Keratinocyte (primary cell): ENCODE measurements around the gene DEDD2. TPM values are rescaled to one million over a fixed set of nuclear protein-coding genes. Genes with fewer than 3 reads are reported as not detected.

Experiments used
- DNase-seq: peaks from one replicate; pipeline ENCODE4 v3.0.0-alpha.2; 2011; ENCODE audit warnings: low read depth, missing footprints, low spot score
- FAIRE-seq: peaks from 2 replicates; lab custom pipeline; 2011; peaks lifted over from hg19 to GRCh38; lab: Jason Lieb, UNC
- H2AFZ ChIP-seq: 2 replicates; pipeline ENCODE4 v1.6.0; 2012; ENCODE audit warnings: low read length, control low read depth, inconsistent platforms; ENCODE audit not compliant: control insufficient read depth
- H3K27ac ChIP-seq: 2 replicates; pipeline ENCODE4 v1.5.1; 2011; ENCODE audit warnings: low read length; ENCODE audit not compliant: control insufficient read depth, insufficient read depth
- H3K27me3 ChIP-seq: 3 replicates; pipeline ENCODE4 v1.6.0; 2011; ENCODE audit warnings: low read length; ENCODE audit not compliant: control insufficient read depth, insufficient read depth; ENCODE audit errors: extremely low read depth
- H3K36me3 ChIP-seq, 2 experiments: 2 replicates in 1 of 2; 3 replicates in 1 of 2; pipeline ENCODE4 v1.5.1; 2011; ENCODE audit warnings: low read length in 2 of 2, mild to moderate bottlenecking in 1 of 2; ENCODE audit not compliant: control insufficient read depth in 2 of 2, insufficient read depth in 2 of 2; ENCODE audit errors: extremely low read depth in 1 of 2
- H3K4me1 ChIP-seq: 3 replicates; pipeline ENCODE4 v1.5.1; 2011; ENCODE audit warnings: low read length; ENCODE audit not compliant: control insufficient read depth, insufficient read depth; ENCODE audit errors: extremely low read depth
- H3K4me2 ChIP-seq: 3 replicates; pipeline ENCODE4 v1.6.0; 2011; ENCODE audit warnings: low read depth, low read length; ENCODE audit not compliant: control insufficient read depth, insufficient read depth; ENCODE audit errors: extremely low read depth
- H3K4me3 ChIP-seq, 3 experiments: fragments of 200-600 bp in 1 of 3; sonication (generic) in 1 of 3; 2 replicates in 2 of 3; 3 replicates in 1 of 3; pipeline ENCODE4 v1.5.1; 2011 to 2016; ENCODE audit warnings: low read length in 3 of 3, mild to moderate bottlenecking in 3 of 3, control low read depth in 2 of 3, inconsistent platforms in 1 of 3, low read depth in 1 of 3, mixed read lengths in 1 of 3, mixed run types in 1 of 3, moderate library complexity in 1 of 3; ENCODE audit not compliant: control insufficient read depth in 2 of 3, insufficient read depth in 2 of 3; ENCODE audit errors: extremely low read depth in 1 of 3
- H3K79me2 ChIP-seq: 2 replicates; pipeline ENCODE4 v1.6.0; 2012; ENCODE audit warnings: low read length; ENCODE audit not compliant: control insufficient read depth, insufficient read depth
- H3K9ac ChIP-seq: 3 replicates; pipeline ENCODE4 v1.6.0; 2011; ENCODE audit warnings: low read length; ENCODE audit not compliant: control insufficient read depth, insufficient read depth; ENCODE audit errors: extremely low read depth
- H3K9me1 ChIP-seq: 3 replicates; pipeline ENCODE4 v1.6.0; 2011; ENCODE audit warnings: low read length; ENCODE audit not compliant: control insufficient read depth, insufficient read depth; ENCODE audit errors: extremely low read depth
- H3K9me3 ChIP-seq: 2 replicates; pipeline ENCODE4 v1.5.1; 2012; ENCODE audit warnings: low read depth, low read length; ENCODE audit not compliant: control insufficient read depth
- H4K20me1 ChIP-seq: 3 replicates; pipeline ENCODE4 v1.6.0; 2011; ENCODE audit warnings: low read length; ENCODE audit not compliant: control insufficient read depth, insufficient read depth; ENCODE audit errors: extremely low read depth
- EZH2 ChIP-seq: IDR thresholded peaks from one replicate; pipeline ENCODE4 v1.6.1; 2012; ENCODE audit warnings: inconsistent platforms, mild to moderate bottlenecking, low read length, moderate library complexity
- dilution Hi-C: fragments of 300-500 bp; cut with MboI; formaldehyde crosslinking; loops from one replicate; pipeline ENCODE4 v1.7.0; 2020; ENCODE audit warnings: low sequenced_read_pairs; ENCODE audit not compliant: extremely low pct_ligation_motif_present
- polyA plus RNA-seq, 5 experiments: library from polyadenylated mRNA; depleted of rRNA in 3 of 5; stranded (reverse) in 3 of 5; stranded (forward) in 1 of 5; unstranded in 1 of 5; fragments of >200 nt; gene quantifications; 1 replicate in 1 of 5; 2 replicates in 3 of 5; 3 replicates in 1 of 5; pipeline versions ENCODE4 v1.2.1 to v1.2.3, GENCODE V29; 2011 to 2012; ENCODE audit warnings: missing spikeins in 2 of 5, low read depth in 1 of 5, low replicate concordance in 1 of 5
- TF ChIP-seq, protein P1 (sequence below), 3 experiments: IDR thresholded peaks in 1 of 3; conservative IDR thresholded peaks in 1 of 3; optimal IDR thresholded peaks in 1 of 3; 2 replicates in 2 of 3; 3 replicates in 1 of 3; pipeline versions ENCODE3 to v1.5.1; 2011; ENCODE audit warnings: low read length in 3 of 3, mild to moderate bottlenecking in 3 of 3, moderate library complexity in 2 of 3, control low read depth in 1 of 3, inconsistent platforms in 1 of 3; ENCODE audit not compliant: insufficient read depth in 2 of 3; ENCODE audit errors: extremely low read depth in 1 of 3

Gene DEDD2
- polyA plus RNA-seq, 1 donor (not counting 4 experiments of a cell fraction or from before 2014, with no cell fraction given), result 20.8 TPM

DNA sequence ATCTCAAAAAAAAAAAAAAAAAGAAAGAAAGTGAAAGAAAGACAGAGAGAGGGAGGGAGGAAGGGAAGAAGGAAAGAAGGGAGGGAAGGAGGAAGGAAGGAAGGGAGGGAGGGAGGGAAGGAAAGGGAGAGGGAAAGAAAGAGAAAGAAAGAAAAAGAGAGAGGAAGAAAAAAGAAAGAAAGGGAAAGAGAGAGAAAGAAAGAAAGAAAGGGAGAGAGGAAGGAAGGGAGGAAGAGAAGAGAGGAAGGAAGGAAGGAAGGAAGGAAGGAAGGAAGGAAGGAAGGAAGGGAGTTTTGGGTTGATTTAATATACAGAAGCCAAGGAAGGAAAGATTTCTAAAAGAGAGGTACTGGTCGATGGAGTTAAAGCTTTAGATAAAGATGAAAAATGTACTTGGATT, 28.8 kb downstream of the DEDD2 start:
- no peak for DNase-seq
- dilution Hi-C loops, result no loop called here
- H3K27ac ChIP-seq, result no peak overlapping the region
- no peak for TF ChIP-seq EZH2
- TF ChIP-seq, protein P1, sequence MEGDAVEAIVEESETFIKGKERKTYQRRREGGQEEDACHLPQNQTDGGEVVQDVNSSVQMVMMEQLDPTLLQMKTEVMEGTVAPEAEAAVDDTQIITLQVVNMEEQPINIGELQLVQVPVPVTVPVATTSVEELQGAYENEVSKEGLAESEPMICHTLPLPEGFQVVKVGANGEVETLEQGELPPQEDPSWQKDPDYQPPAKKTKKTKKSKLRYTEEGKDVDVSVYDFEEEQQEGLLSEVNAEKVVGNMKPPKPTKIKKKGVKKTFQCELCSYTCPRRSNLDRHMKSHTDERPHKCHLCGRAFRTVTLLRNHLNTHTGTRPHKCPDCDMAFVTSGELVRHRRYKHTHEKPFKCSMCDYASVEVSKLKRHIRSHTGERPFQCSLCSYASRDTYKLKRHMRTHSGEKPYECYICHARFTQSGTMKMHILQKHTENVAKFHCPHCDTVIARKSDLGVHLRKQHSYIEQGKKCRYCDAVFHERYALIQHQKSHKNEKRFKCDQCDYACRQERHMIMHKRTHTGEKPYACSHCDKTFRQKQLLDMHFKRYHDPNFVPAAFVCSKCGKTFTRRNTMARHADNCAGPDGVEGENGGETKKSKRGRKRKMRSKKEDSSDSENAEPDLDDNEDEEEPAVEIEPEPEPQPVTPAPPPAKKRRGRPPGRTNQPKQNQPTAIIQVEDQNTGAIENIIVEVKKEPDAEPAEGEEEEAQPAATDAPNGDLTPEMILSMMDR (optimal IDR thresholded peaks at IDR 0.05 in 1 of 3, IDR thresholded peaks at IDR 0.05 in 1 of 3, conservative IDR thresholded peaks at IDR 0.05 in 1 of 3; ENCODE audit: extremely low read depth in 1 of 3, insufficient read depth in 2 of 3, low read length in 3 of 3), result no peak
- no peaks in the 10 kb centered on the region for H3K27me3 ChIP-seq
- no peak overlapping the region for H3K9ac ChIP-seq
- no peak for FAIRE-seq
- no peak overlapping the region for H3K4me3 ChIP-seq
- H3K36me3 ChIP-seq, result no peaks in the 10 kb centered on the region
- H3K79me2 ChIP-seq, result no peaks in the 10 kb centered on the region
- H3K4me1 ChIP-seq, result peaks cover 27% of the 10 kb centered on the region
- no peak overlapping the region for H2AFZ ChIP-seq
- H3K9me3 ChIP-seq, result peaks cover 2% of the 10 kb centered on the region
- no peaks in the 10 kb centered on the region for H4K20me1 ChIP-seq
- no peaks in the 10 kb centered on the region for H3K9me1 ChIP-seq
- no peak overlapping the region for H3K4me2 ChIP-seq

DNA sequence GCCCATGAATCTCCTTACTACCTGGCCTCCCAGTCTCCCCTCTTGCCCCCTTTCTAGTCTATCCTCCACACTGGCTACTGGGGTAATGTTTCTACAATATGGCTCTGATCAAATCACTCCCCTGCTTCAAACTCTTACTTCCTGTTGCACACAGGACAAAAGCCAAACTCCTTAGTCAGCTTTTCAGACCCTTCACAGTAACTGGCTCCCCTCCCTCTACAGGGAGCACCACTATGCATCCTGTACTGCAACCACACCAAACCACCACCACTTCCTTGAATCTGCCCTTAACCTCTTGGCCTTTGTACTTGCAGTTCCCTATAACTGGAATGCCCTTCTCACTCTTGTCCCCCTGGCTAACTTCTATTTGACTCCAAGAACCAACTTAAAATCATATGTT, 32.2 kb downstream of the DEDD2 start:
- Histone ChIP-seq H3K9ac (no peak overlapping the region), H3K4me1 (peaks cover 10% of the 10 kb centered on the region), H3K9me1 (no peaks in the 10 kb centered on the region), H3K4me2 (no peak overlapping the region), H3K9me3 (no peaks in the 10 kb centered on the region), H3K4me3 (no peak overlapping the region), H3K36me3 (no peaks in the 10 kb centered on the region), H3K27ac (no peak overlapping the region), H2AFZ (no peak overlapping the region), H4K20me1 (no peaks in the 10 kb centered on the region), H3K27me3 (no peaks in the 10 kb centered on the region), H3K79me2 (no peaks in the 10 kb centered on the region)
- dilution Hi-C loops, result no loop called here
- no peak for DNase-seq
- TF ChIP-seq, protein P1 (optimal IDR thresholded peaks at IDR 0.05 in 1 of 3, IDR thresholded peaks at IDR 0.05 in 1 of 3, conservative IDR thresholded peaks at IDR 0.05 in 1 of 3; ENCODE audit: extremely low read depth in 1 of 3, insufficient read depth in 2 of 3, low read length in 3 of 3), result no peak
- TF ChIP-seq EZH2, result no peak
- peak; percentile 5 for FAIRE-seq
